Epithelial cell of esophagus (primary cell): ENCODE measurements around the gene CFAP100.

Source experiments
- DNase-seq: peaks from one replicate; pipeline ENCODE4 v3.0.0; 2010; ENCODE audit warnings: low read depth
- H3K4me3 ChIP-seq: 2 replicates; pipeline ENCODE4 v1.5.1; 2011; ENCODE audit warnings: mild to moderate bottlenecking, low read length, control low read depth
- TF ChIP-seq, protein P1 (sequence below): IDR thresholded peaks from 2 replicates; pipeline ENCODE4 v1.5.1; 2011; ENCODE audit warnings: low read depth, mild to moderate bottlenecking, low read length, control low read depth, inconsistent platforms; ENCODE audit not compliant: insufficient read depth; ENCODE audit errors: missing control alignments

Gene CFAP100

DNA sequence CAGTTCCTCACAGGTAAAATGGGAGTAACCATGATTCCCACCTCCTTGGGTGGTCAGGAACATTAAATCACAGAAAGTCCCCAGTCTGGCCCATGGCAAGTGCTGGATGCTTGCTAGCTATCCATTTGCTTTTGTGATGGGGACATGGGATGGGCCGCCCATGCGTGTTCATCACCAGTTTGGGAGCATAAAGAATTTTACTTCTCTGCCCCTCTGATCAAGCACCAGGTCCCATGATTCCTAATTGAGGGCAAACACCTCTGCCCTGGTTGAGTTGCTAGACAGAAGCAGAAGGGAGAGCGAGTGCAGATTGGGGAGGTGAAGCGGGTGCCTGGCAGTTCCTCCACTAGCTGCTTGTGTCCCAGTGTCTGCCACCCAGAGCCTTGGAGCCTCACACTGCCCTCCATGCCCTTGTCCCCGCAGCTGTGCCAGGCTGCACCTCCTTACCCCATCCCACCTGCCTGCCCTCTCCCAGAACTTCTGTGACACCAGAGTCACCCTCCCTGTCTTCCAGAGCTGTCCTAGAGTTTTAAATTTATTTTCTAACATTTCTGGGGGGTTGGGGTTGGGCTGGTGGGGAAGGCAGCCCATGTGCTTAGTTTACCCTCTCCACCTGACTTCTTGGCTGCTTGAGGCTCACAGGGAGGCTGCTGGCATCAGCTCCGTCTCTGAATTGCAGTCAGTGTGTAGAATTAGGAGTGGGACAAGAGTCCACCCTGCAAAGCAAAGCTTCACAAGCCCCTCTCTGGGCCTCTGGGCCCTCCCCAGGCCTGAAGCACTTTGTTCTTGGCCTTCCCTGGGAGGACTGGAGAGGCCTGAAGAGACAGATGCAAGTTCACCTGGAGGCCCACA, 18.4 kb downstream of the CFAP100 start:
- TF ChIP-seq, protein P1, sequence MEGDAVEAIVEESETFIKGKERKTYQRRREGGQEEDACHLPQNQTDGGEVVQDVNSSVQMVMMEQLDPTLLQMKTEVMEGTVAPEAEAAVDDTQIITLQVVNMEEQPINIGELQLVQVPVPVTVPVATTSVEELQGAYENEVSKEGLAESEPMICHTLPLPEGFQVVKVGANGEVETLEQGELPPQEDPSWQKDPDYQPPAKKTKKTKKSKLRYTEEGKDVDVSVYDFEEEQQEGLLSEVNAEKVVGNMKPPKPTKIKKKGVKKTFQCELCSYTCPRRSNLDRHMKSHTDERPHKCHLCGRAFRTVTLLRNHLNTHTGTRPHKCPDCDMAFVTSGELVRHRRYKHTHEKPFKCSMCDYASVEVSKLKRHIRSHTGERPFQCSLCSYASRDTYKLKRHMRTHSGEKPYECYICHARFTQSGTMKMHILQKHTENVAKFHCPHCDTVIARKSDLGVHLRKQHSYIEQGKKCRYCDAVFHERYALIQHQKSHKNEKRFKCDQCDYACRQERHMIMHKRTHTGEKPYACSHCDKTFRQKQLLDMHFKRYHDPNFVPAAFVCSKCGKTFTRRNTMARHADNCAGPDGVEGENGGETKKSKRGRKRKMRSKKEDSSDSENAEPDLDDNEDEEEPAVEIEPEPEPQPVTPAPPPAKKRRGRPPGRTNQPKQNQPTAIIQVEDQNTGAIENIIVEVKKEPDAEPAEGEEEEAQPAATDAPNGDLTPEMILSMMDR: no peak
- H3K4me3 ChIP-seq: no peak overlapping the region
- DNase-seq: no peak

DNA sequence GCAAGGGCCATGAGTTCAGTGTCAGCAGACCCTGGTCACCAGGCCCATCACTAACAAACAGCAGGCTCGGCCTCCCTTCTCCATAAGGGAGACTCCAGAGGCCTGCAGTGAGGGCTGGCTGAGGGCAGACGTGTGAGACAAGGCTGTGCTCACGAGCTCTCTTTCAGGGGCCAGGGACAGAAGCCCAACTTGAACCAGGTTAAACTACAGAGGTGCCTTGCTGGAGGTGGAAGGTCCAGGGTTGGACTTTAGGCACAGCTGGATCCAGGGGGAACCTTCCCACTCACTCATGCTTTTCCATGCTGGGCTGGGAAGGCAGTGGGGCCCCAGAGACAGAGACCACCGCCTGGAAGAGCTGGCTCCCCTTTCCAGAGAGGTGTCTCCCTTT, 19.0 kb downstream of the CFAP100 start:
- TF ChIP-seq, protein P1: no peak
- no peak for DNase-seq
- H3K4me3 ChIP-seq: no peak overlapping the region

DNA sequence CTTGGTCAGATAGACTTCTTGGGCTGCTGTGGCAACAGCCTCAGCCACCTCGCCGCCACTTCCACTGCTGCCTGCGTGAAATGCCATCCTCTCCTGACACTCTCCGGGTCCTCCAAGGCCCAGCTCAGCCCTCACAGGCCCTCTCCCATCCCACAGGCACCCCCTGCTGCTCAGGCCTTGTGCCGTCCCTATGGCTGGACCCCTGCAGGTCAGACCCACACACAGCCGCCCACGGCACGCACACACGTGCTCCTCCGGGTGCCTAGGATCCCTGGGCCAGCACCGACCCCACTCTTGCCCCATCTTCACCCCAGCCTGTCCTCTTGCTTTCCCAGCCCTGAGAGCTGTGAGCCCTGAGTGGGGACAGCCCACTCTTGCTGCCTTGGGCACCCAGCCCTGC, 19.7 kb downstream of the CFAP100 start:
- no peak for DNase-seq
- TF ChIP-seq, protein P1: no peak
- no peak overlapping the region for H3K4me3 ChIP-seq

DNA sequence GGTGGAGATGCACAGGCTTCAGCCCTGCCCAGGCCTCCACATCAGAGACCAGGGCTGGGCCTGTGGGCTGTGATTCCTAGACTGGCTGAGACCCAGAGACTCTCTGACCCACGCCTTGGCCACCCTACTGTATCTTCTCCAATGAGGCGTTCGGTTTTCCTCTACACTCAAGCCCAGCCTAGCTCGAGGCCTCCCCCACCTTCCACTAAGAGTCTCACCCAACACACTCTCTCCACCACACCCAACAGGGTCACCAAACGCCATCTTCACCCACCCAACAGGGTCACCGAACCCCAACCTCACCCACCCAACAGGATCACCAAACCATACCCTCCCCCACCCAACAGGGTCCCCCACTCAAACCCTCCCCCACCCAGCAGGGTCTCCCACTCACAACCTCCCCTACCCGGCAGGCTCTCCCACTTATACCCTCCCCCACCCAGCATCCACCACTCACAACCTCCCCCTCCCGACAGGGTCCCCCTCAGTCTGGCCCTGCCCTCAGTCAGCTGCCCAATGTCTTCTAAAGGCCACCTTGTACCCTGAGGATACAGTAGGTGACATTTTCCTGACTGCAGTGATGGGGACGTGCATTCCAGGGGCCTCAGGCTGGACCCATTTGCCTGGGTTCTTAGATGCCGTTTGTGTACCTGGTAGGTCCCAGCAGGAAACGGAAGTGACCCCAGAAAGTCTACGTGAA, 20.4 kb downstream of the CFAP100 start:
- no peak overlapping the region for H3K4me3 ChIP-seq
- no peak for DNase-seq
- TF ChIP-seq, protein P1: no peak

DNA sequence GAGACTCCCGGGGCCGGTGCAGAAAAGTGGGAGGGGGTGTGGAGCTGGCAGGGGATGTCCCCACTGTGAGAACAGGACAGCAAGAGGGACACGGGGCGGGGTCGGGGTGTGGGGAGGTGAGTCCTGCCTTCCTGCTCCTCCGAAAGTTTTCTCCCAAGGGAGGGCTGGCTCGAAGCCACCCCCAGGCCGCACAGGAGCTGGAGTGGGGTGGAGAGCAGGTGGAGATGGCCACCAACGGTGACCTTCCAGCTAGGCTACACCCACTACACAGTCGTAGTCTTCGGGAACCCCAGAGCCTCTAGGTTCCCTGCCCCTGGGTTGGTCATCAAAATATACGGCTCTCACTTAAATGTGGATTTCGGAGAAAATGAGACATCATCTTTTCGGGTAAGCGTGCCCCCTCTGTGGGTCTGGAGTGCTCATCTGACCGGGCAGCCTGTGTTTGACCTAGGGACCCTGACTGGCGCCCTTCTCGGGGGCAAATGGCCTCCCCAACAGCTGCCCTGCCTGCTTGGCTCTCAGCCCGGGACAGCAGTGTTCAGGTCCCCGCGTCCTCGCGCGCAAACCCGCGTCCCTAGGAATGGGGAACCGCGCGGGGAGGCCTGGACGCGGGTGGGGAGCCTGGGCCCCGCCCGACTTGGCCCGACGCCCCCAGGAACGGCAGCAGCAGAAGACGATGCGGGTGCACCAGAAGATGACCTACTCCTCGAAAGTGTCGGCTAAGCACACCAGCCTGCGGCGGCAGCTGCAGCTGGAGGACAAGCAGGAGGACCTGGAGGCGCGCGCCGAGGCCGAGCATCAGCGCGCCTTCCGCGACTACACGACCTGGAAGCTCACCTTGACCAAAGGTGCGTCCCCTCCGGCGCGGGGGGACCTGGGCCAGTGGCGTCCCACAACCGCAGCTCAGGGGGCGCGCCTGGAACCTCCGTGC, 21.2 kb downstream of the CFAP100 start:
- no peak for DNase-seq
- no peak overlapping the region for H3K4me3 ChIP-seq
- TF ChIP-seq, protein P1: no peak

DNA sequence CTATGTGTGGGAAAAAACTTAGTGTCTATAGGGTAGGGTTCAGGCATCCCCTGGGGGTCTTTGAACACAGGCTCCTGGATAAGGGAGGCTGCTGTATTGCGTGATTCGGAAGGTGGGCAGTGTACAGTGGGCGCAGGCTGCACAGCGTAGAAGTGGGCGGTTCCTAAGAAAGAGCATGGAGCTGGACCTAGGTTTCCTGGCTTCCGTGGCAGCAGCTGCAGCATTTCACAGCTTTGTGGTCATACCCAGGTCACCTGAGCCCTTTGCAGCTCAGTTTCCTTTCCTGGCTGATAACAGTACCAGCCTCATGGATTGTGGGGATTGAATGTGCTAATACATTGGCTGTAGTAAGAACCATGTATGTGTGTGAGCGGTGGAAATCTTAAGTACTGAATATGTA, 22.2 kb downstream of the CFAP100 start:
- no peak for DNase-seq
- H3K4me3 ChIP-seq: no peak overlapping the region
- TF ChIP-seq, protein P1: no peak
